ENCODE results near the gene TMEM178B. TPM values are rescaled to one million over a fixed set of nuclear protein-coding genes. Genes with fewer than 3 reads are reported as not detected.

Gene TMEM178B
- total RNA-seq, 1 experiment from 2014 or later = not detected

- Mint-ChIP-seq H3K27me3 (ENCODE audit: insufficient read depth, unreplicated experiment) (no peaks in the 10 kb centered on the region), H3K27ac (ENCODE audit: low read depth, unreplicated experiment) (no peak overlapping the region), H3K4me1 (ENCODE audit: insufficient read depth, unreplicated experiment) (no peaks in the 10 kb centered on the region), H3K9me3 (ENCODE audit: unreplicated experiment) (peaks cover 24% of the 10 kb centered on the region), H3K36me3 (ENCODE audit: insufficient read depth, unreplicated experiment) (no peaks in the 10 kb centered on the region), H3K4me3 (ENCODE audit: unreplicated experiment) (no peak overlapping the region)
- POLR2A ChIA-PET = no interaction called here
- intact Hi-C loops (cut with micrococcal nuclease) = no loop called here
- TF ChIP-seq, protein P1, sequence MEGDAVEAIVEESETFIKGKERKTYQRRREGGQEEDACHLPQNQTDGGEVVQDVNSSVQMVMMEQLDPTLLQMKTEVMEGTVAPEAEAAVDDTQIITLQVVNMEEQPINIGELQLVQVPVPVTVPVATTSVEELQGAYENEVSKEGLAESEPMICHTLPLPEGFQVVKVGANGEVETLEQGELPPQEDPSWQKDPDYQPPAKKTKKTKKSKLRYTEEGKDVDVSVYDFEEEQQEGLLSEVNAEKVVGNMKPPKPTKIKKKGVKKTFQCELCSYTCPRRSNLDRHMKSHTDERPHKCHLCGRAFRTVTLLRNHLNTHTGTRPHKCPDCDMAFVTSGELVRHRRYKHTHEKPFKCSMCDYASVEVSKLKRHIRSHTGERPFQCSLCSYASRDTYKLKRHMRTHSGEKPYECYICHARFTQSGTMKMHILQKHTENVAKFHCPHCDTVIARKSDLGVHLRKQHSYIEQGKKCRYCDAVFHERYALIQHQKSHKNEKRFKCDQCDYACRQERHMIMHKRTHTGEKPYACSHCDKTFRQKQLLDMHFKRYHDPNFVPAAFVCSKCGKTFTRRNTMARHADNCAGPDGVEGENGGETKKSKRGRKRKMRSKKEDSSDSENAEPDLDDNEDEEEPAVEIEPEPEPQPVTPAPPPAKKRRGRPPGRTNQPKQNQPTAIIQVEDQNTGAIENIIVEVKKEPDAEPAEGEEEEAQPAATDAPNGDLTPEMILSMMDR (IDR thresholded peaks at IDR 0.05; ENCODE audit: unreplicated experiment) = no peak
- no peak for DNase-seq (ENCODE audit: unreplicated experiment)
- CTCF ChIA-PET = no interaction called here
- no TSS peak for BruUV-seq (replicated peaks)
Measured at GRCh38 chr7:141178486-141179135, 104.7 kb downstream of the TMEM178B start.

- no peak for DNase-seq (ENCODE audit: unreplicated experiment)
- TF ChIP-seq, protein P1 (IDR thresholded peaks at IDR 0.05; ENCODE audit: unreplicated experiment) = no peak
- H3K4me3 Mint-ChIP-seq (ENCODE audit: unreplicated experiment) = no peak overlapping the region
- H3K27me3 Mint-ChIP-seq (ENCODE audit: insufficient read depth, unreplicated experiment) = no peaks in the 10 kb centered on the region
- peaks cover 11% of the 10 kb centered on the region for H3K9me3 Mint-ChIP-seq (ENCODE audit: unreplicated experiment)
- H3K27ac Mint-ChIP-seq (ENCODE audit: low read depth, unreplicated experiment) = no peak overlapping the region
- BruUV-seq (replicated peaks) = no TSS peak
- ChIA-PET CTCF (no interaction called here), POLR2A (no interaction called here)
- intact Hi-C loops (cut with micrococcal nuclease) = no loop called here
- H3K36me3 Mint-ChIP-seq (ENCODE audit: insufficient read depth, unreplicated experiment) = no peaks in the 10 kb centered on the region
- no peaks in the 10 kb centered on the region for H3K4me1 Mint-ChIP-seq (ENCODE audit: insufficient read depth, unreplicated experiment)
Measured at GRCh38 chr7:141181812-141182211, 107.9 kb downstream of the TMEM178B start.

DNA sequence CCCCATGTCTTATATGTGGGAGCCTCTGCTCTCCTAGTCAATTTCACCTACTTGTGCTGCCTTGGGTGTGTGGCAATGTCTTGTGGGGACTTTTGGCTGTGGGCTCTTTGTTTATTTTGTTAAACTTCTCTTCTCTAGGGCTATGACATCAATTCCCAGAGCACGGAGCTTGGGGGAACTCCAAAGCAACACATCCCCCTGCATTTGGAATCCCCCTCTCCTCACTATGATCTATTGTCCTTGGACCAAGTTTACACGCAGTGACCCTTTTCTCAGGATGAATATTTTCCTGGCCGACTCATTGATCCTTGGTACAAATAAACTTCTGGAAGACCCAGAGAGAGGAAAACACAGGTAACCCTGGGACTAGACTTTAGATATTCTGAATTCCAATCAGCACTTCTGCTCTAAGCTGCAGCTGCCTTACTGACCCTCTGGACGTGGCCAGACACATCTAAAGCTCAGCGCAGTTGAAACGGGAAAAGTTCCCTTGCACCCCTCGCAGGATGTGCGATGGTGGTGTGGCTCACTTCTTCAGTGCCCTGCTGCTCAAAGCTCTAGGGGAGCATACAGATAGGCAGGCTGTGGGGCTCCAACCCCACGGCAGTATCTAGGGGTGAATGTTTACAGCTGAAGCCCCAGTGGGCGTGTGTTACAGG, 110.8 kb downstream of the TMEM178B start:
- intact Hi-C loops (cut with micrococcal nuclease) = no loop called here
- ChIA-PET CTCF (interaction anchor here (0.7 kb wide), 1 partner anchor 1237 kb away, joined by 5 read pairs; no protein-coding TSS in a partner anchor), POLR2A (no interaction called here)
- Mint-ChIP-seq H3K4me3 (ENCODE audit: unreplicated experiment) (no peak overlapping the region), H3K4me1 (ENCODE audit: insufficient read depth, unreplicated experiment) (no peaks in the 10 kb centered on the region), H3K27me3 (ENCODE audit: insufficient read depth, unreplicated experiment) (no peaks in the 10 kb centered on the region), H3K27ac (ENCODE audit: low read depth, unreplicated experiment) (no peak overlapping the region), H3K9me3 (ENCODE audit: unreplicated experiment) (no peaks in the 10 kb centered on the region), H3K36me3 (ENCODE audit: insufficient read depth, unreplicated experiment) (no peaks in the 10 kb centered on the region)
- TF ChIP-seq, protein P1 (IDR thresholded peaks at IDR 0.05; ENCODE audit: unreplicated experiment) = no peak
- BruUV-seq (replicated peaks) = no TSS peak
- no peak for DNase-seq (ENCODE audit: unreplicated experiment)

- no peaks in the 10 kb centered on the region for H3K4me1 Mint-ChIP-seq (ENCODE audit: insufficient read depth, unreplicated experiment)
- intact Hi-C loops (cut with micrococcal nuclease) = no loop called here
Measured at GRCh38 chr7:141185369-141185967, 111.6 kb downstream of the TMEM178B start.

More at GRCh38 chr7:141185369-141185967, 111.6 kb downstream of the TMEM178B start:
- no peak overlapping the region for H3K27ac Mint-ChIP-seq (ENCODE audit: low read depth, unreplicated experiment)
- no peak overlapping the region for H3K4me3 Mint-ChIP-seq (ENCODE audit: unreplicated experiment)
- ChIA-PET POLR2A (no interaction called here), CTCF (interaction anchor here (0.7 kb wide), 1 partner anchor 1238 kb away, joined by 5 read pairs; no protein-coding TSS in a partner anchor)
- BruUV-seq (replicated peaks) = no TSS peak
- no peaks in the 10 kb centered on the region for H3K36me3 Mint-ChIP-seq (ENCODE audit: insufficient read depth, unreplicated experiment)
- DNase-seq (ENCODE audit: unreplicated experiment) = no peak
- no peaks in the 10 kb centered on the region for H3K9me3 Mint-ChIP-seq (ENCODE audit: unreplicated experiment)
- TF ChIP-seq, protein P1 (IDR thresholded peaks at IDR 0.05; ENCODE audit: unreplicated experiment) = no peak
- no peaks in the 10 kb centered on the region for H3K27me3 Mint-ChIP-seq (ENCODE audit: insufficient read depth, unreplicated experiment)
